Endothelial cell of umbilical vein (primary cell): ENCODE measurements around the gene PATL1. TPM values are rescaled to one million over a fixed set of nuclear protein-coding genes. Genes with fewer than 3 reads are reported as not detected.

Source experiments
- BruUV-seq: library from RNA; stranded (reverse); fragments of 400-500 nt; replicated peaks from 2 replicates; lab custom pipeline; 2021; lab: Mats Ljungman, UMichigan
- CTCF ChIA-PET: fragments of 300-600, 350-600 bp; sonication (Branson Sonifier 250); formaldehyde crosslinking; loops from one replicate; lab custom pipeline; 2021; ENCODE audit warnings: antibody characterized with exemption, inconsistent platforms; lab: Charles Lee
- POLR2A ChIA-PET: fragments of 300-600, 350-600 bp; sonication (Branson Sonifier 250); formaldehyde crosslinking; loops from one replicate; lab custom pipeline; 2021; ENCODE audit warnings: antibody characterized with exemption, inconsistent platforms; lab: Charles Lee
- DNase-seq: peaks from one replicate; pipeline ENCODE4 v3.0.0-alpha.2; 2011; ENCODE audit warnings: low read depth, low spot score
- FAIRE-seq: peaks from 2 replicates; lab custom pipeline; 2011; peaks lifted over from hg19 to GRCh38; lab: Jason Lieb, UNC
- H2AFZ ChIP-seq: 2 replicates; pipeline ENCODE4 v1.6.0; 2012; ENCODE audit warnings: low read depth, low read length, control low read depth, inconsistent platforms
- H3K27ac ChIP-seq: 2 replicates; pipeline ENCODE4 v1.5.1; 2011; ENCODE audit warnings: low read depth, mild to moderate bottlenecking, control low read depth, low read length, moderate library complexity; ENCODE audit not compliant: insufficient read depth
- H3K27me3 ChIP-seq, 2 experiments: 2 replicates each; pipeline versions ENCODE4 v1.6.0 to v1.6.1; 2011; ENCODE audit warnings: low read length in 2 of 2, mixed read lengths in 1 of 2; ENCODE audit not compliant: control insufficient read depth in 2 of 2, insufficient read depth in 2 of 2
- H3K36me3 ChIP-seq, 2 experiments: 2 replicates in 1 of 2; 3 replicates in 1 of 2; pipeline ENCODE4 v1.5.1; 2011; ENCODE audit warnings: low read length in 2 of 2, mild to moderate bottlenecking in 1 of 2, moderate library complexity in 1 of 2; ENCODE audit not compliant: control insufficient read depth in 2 of 2, insufficient read depth in 2 of 2; ENCODE audit errors: extremely low read depth in 1 of 2
- H3K4me1 ChIP-seq: 3 replicates; pipeline ENCODE4 v1.5.1; 2011; ENCODE audit warnings: mild to moderate bottlenecking, low read length; ENCODE audit not compliant: control insufficient read depth, insufficient read depth; ENCODE audit errors: extremely low read depth
- H3K4me2 ChIP-seq: 2 replicates; pipeline ENCODE4 v1.6.1; 2011; ENCODE audit warnings: low read length, control low read depth, mixed read lengths; ENCODE audit not compliant: insufficient read depth
- H3K4me3 ChIP-seq, 3 experiments: fragments of 200-600 bp in 1 of 3; sonication (generic), shearing (Covaris generic) in 1 of 3; replicated peaks in 1 of 3; 2 replicates each; pipeline ENCODE4 v1.5.1; 2011 to 2016; ENCODE audit warnings: control low read depth in 3 of 3, low read length in 3 of 3, mild to moderate bottlenecking in 2 of 3, inconsistent platforms in 1 of 3, low read depth in 1 of 3, moderate library complexity in 1 of 3; ENCODE audit not compliant: insufficient read depth in 1 of 3
- H3K79me2 ChIP-seq: 2 replicates; pipeline ENCODE4 v1.6.0; 2012; ENCODE audit warnings: low read length, inconsistent platforms; ENCODE audit not compliant: control insufficient read depth, insufficient read depth
- H3K9ac ChIP-seq: replicated peaks from 2 replicates; pipeline ENCODE3; 2011; ENCODE audit warnings: low read length, control low read depth; ENCODE audit not compliant: insufficient read depth; ENCODE audit errors: extremely low read depth
- H3K9me1 ChIP-seq: replicated peaks from 3 replicates; pipeline ENCODE4 v1.6.0; 2011; ENCODE audit warnings: mild to moderate bottlenecking, low read length; ENCODE audit not compliant: control insufficient read depth, insufficient read depth; ENCODE audit errors: extremely low read depth
- H3K9me3 ChIP-seq: replicated peaks from 2 replicates; pipeline ENCODE4 v1.5.1; 2012; ENCODE audit warnings: low read length, inconsistent platforms; ENCODE audit not compliant: control insufficient read depth, insufficient read depth
- H4K20me1 ChIP-seq: replicated peaks from 2 replicates; pipeline ENCODE3; 2011; ENCODE audit warnings: mild to moderate bottlenecking, low read length; ENCODE audit not compliant: control insufficient read depth, insufficient read depth; ENCODE audit errors: extremely low read depth
- EZH2 ChIP-seq: IDR thresholded peaks from 2 replicates; pipeline ENCODE4 v1.6.1; 2012; ENCODE audit warnings: borderline replicate concordance, low read depth, mild to moderate bottlenecking, moderate library complexity, low read length, inconsistent platforms; ENCODE audit not compliant: severe bottlenecking
- GATA2 ChIP-seq: IDR thresholded peaks from 2 replicates; pipeline ENCODE4 v1.7.0; 2011; ENCODE audit warnings: low read depth, mild to moderate bottlenecking, moderate library complexity, mixed read lengths, low read length; ENCODE audit not compliant: insufficient read length, insufficient read depth
- JUN ChIP-seq: IDR thresholded peaks from 2 replicates; pipeline ENCODE4 v1.6.1; 2011; ENCODE audit warnings: borderline replicate concordance, low read depth; ENCODE audit not compliant: insufficient read length, insufficient read depth
- MYC ChIP-seq: IDR thresholded peaks from one replicate; pipeline ENCODE4 v1.6.1; 2011; ENCODE audit warnings: mild to moderate bottlenecking, low read depth, low read length
- POLR2A ChIP-seq: IDR thresholded peaks from 2 replicates; pipeline ENCODE4 v1.6.1; 2012; ENCODE audit warnings: low read depth, mild to moderate bottlenecking, control low read depth, low read length
- POLR2AphosphoS5 ChIP-seq: IDR thresholded peaks from 2 replicates; pipeline ENCODE4 v1.6.1; 2012; ENCODE audit warnings: low read depth, mild to moderate bottlenecking, control low read depth, low read length, moderate library complexity; ENCODE audit not compliant: insufficient read depth
- dilution Hi-C: fragments of 300-500 bp; cut with MboI; formaldehyde crosslinking; loops from one replicate; pipeline ENCODE4 v1.15.0; 2019; ENCODE audit warnings: low sequenced_read_pairs; ENCODE audit not compliant: extremely low pct_ligation_motif_present
- intact Hi-C: fragments of 100-400 bp; cut with micrococcal nuclease; formaldehyde crosslinking; loops from one replicate; pipeline ENCODE4 v1.10.0; 2022
- polyA plus RNA-seq, 4 experiments: library from polyadenylated mRNA; depleted of rRNA in 3 of 4; stranded (reverse) in 3 of 4; unstranded in 1 of 4; fragments of >200 nt; gene quantifications; 2 replicates each; pipeline versions ENCODE4 v1.2.1 to v1.2.3, GENCODE V29; 2011 to 2012; ENCODE audit warnings: missing spikeins in 1 of 4
- total RNA-seq: library from RNA; stranded (reverse); gene quantifications from 2 replicates; pipeline ENCODE4 v1.2.3, GENCODE V29; 2021
- TF ChIP-seq, protein P1 (sequence below): IDR thresholded peaks from 2 replicates; pipeline ENCODE4 v1.6.1; 2011; ENCODE audit not compliant: insufficient read depth, insufficient read length

Gene PATL1
- total and polyA plus RNA-seq, 2 donors (not counting 3 experiments of a cell fraction or from before 2014, with no cell fraction given) = 33.7 to 38.8 TPM

DNA sequence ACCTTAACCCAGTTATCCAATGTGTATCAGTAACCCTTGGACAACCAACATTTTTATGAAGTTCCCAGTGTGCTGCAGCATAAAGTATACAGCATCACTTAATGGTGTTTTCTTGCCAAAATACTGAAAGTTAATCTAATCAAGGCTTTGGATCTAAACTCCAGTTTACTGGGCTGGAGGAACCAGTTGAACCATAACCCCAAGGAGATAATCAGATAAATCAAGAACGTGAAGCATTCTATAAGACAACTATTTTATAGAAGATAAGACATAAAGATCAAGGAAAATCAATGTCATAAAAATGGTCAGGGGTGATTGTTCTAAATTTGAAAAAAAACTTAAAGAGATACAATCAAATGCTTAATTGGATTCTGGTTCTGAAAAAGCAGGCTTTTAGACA lies 51.0 kb downstream of the PATL1 start:
- FAIRE-seq (no peak), DNase-seq (no peak)
- TF ChIP-seq EZH2 (no peak), GATA2 (no peak), MYC (no peak), POLR2AphosphoS5 (no peak), POLR2A (no peak), JUN (no peak)
- TF ChIP-seq, protein P1, sequence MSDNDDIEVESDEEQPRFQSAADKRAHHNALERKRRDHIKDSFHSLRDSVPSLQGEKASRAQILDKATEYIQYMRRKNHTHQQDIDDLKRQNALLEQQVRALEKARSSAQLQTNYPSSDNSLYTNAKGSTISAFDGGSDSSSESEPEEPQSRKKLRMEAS = no peak
- Histone ChIP-seq H3K27ac (no peak overlapping the region), H3K9me1 (no peaks in the 10 kb centered on the region), H3K4me3 (no peak overlapping the region), H2AFZ (no peak overlapping the region), H4K20me1 (no peaks in the 10 kb centered on the region), H3K4me2 (no peak overlapping the region), H3K9me3 (no peaks in the 10 kb centered on the region), H3K27me3 (no peaks in the 10 kb centered on the region), H3K36me3 (no peaks in the 10 kb centered on the region), H3K79me2 (peaks cover 24% of the 10 kb centered on the region), H3K9ac (no peak overlapping the region), H3K4me1 (peaks cover 15% of the 10 kb centered on the region)
- dilution Hi-C loops = no loop called here
- CTCF ChIA-PET = no interaction called here
- intact Hi-C loops = no loop called here
- POLR2A ChIA-PET = no interaction called here
- no TSS peak for BruUV-seq

- Histone ChIP-seq H3K9me3 (no peaks in the 10 kb centered on the region), H3K9me1 (no peaks in the 10 kb centered on the region), H3K27ac (peak overlapping the region; percentile 62), H3K4me1 (peaks cover 17% of the 10 kb centered on the region), H3K4me2 (peak overlapping the region; percentile 82), H2AFZ (peak overlapping the region; percentile 89), H3K27me3 (no peaks in the 10 kb centered on the region), H3K79me2 (peaks cover 38% of the 10 kb centered on the region), H3K4me3 (peak overlapping the region; percentile 11 to 66 (median 33)), H4K20me1 (no peaks in the 10 kb centered on the region), H3K36me3 (no peaks in the 10 kb centered on the region), H3K9ac (peak overlapping the region; percentile 58)
- ChIA-PET POLR2A (interaction anchor here (0.8 to 1.2 kb wide), 2 partner anchors 53 to 79 kb away, joined by 3 to 4 read pairs; partner anchors contain the start of gene PATL1), CTCF (interaction anchor here (0.6 to 1.4 kb wide), 6 partner anchors 50 to 1918 kb away, joined by 3 to 8 read pairs (median 4); no protein-coding TSS in a partner anchor)
- TSS peak; percentile 87 for BruUV-seq
- TF ChIP-seq EZH2 = no peak
- TF ChIP-seq POLR2A = peak; percentile 56
- TF ChIP-seq GATA2 = no peak
- intact Hi-C loops = loop anchor here (1.0 kb wide), 2 partner anchors 53 to 59 kb away; partner anchors contain the start of gene PATL1
- dilution Hi-C loops = no loop called here
- DNase-seq = no peak
- FAIRE-seq = no peak
Measured at GRCh38 chr11:59616396-59616982, 52.3 kb downstream of the PATL1 start.
